ENCODE results near the gene CERCAM.

DNA sequence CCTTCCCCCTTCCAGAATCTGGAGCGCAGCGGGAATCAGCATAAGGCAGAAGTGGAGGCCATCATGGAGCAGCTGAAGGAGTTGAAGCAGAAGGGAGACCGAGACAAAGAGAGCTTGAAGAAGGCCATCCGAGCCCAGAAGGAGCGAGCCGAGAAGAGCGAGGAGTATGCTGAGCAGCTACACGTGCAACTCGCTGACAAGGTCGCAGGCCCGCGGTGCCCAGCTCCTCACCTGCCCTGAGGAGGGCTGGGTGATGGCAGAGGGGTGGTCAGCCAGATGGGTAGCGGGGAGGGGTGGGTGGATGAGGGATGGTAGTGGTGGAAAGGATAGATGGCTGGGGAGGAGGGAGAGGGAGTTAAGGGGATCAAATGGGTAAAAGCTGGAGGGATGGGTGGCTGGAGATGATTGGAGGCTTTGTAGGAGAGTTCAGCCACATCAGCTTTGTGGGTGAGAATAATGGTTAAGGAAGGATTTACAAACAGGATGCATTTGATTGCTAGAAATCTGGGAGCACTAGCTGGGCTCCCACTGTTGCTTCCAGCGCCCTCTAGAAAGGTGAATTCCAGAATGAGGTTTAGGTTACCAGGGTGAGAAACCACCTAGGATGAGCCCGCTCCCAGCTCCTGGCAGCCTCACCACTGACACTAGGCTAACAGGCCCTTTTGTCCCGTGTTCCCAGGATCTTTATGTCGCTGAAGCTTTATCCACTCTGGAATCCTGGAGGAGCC, 64.2 kb downstream of the CERCAM start:
- TF ChIP-seq, protein P1, sequence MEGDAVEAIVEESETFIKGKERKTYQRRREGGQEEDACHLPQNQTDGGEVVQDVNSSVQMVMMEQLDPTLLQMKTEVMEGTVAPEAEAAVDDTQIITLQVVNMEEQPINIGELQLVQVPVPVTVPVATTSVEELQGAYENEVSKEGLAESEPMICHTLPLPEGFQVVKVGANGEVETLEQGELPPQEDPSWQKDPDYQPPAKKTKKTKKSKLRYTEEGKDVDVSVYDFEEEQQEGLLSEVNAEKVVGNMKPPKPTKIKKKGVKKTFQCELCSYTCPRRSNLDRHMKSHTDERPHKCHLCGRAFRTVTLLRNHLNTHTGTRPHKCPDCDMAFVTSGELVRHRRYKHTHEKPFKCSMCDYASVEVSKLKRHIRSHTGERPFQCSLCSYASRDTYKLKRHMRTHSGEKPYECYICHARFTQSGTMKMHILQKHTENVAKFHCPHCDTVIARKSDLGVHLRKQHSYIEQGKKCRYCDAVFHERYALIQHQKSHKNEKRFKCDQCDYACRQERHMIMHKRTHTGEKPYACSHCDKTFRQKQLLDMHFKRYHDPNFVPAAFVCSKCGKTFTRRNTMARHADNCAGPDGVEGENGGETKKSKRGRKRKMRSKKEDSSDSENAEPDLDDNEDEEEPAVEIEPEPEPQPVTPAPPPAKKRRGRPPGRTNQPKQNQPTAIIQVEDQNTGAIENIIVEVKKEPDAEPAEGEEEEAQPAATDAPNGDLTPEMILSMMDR (IDR thresholded peaks at IDR 0.05) = no peak
- TF ChIP-seq EZH2 (IDR thresholded peaks at IDR 0.05) = no peak
- TF ChIP-seq EZH2phosphoT487 (IDR thresholded peaks at IDR 0.05) = no peak
